MM.1S (cell line): ENCODE measurements around the gene KIF25.

ENCODE experiments used
- CTCF ChIP-seq: fragments of 300-600 bp; sonication (generic); IDR thresholded peaks from 2 replicates; pipeline ENCODE4 v1.5.1; 2016; ENCODE audit warnings: antibody characterized with exemption, low read length, mixed read lengths
- EZH2 ChIP-seq: fragments of 300-600 bp; sonication (generic); optimal IDR thresholded peaks from 2 replicates; pipeline ENCODE3; 2017; ENCODE audit warnings: low read depth, mild to moderate bottlenecking, antibody characterized with exemption, low read length, mixed read lengths
- EZH2phosphoT487 ChIP-seq: fragments of 300-600 bp; sonication (generic); IDR thresholded peaks from 2 replicates; pipeline ENCODE4 v1.6.1; 2018; ENCODE audit warnings: antibody characterized with exemption, low read length

- no peak for TF ChIP-seq CTCF
- no peak for TF ChIP-seq EZH2
- no peak for TF ChIP-seq EZH2phosphoT487
Measured at GRCh38 chr6:167966540-167966905, 30.9 kb upstream of the KIF25 start.
